Karpas-422 (cell line): Measurements from ENCODE around the gene PTTG1IP2. TPM values are rescaled to one million over a fixed set of nuclear protein-coding genes. Genes with fewer than 3 reads are reported as not detected.

ENCODE experiments used
- DNase-seq: peaks from one replicate; pipeline ENCODE4 v3.0.0-alpha.2; 2015
- H2AFZ ChIP-seq: fragments of 200-600 bp; sonication (generic); 2 replicates; pipeline ENCODE4 v1.6.1; 2014; ENCODE audit warnings: antibody characterized with exemption, low read length, mixed read lengths
- H3K27ac ChIP-seq: fragments of 200-600 bp; sonication (generic); 2 replicates; pipeline ENCODE4 v1.5.1; 2014; ENCODE audit warnings: mild to moderate bottlenecking, low read length, moderate library complexity
- H3K27me3 ChIP-seq: fragments of 200-600 bp; sonication (generic); 2 replicates; pipeline ENCODE4 v1.6.1; 2014; ENCODE audit warnings: low read length, mixed read lengths
- H3K36me3 ChIP-seq: fragments of 200-600 bp; sonication (generic); 2 replicates; pipeline ENCODE4 v1.6.1; 2014; ENCODE audit warnings: low read length, mixed read lengths; ENCODE audit not compliant: insufficient read depth
- H3K4me1 ChIP-seq: fragments of 200-600 bp; sonication (generic); 2 replicates; pipeline ENCODE4 v1.6.1; 2014; ENCODE audit warnings: mild to moderate bottlenecking, low read length, mixed read lengths
- H3K4me2 ChIP-seq: fragments of 200-600 bp; sonication (generic); 2 replicates; pipeline ENCODE4 v1.6.1; 2014; ENCODE audit warnings: low read length, low read depth, mild to moderate bottlenecking; ENCODE audit not compliant: poor library complexity, severe bottlenecking
- H3K4me3 ChIP-seq: fragments of 200-600 bp; sonication (generic); 2 replicates; pipeline ENCODE4 v1.5.1; 2014; ENCODE audit warnings: mild to moderate bottlenecking, antibody characterized with exemption, low read length, mixed read lengths
- H3K79me2 ChIP-seq: fragments of 200-600 bp; sonication (generic); 2 replicates; pipeline ENCODE4 v1.6.1; 2014; ENCODE audit warnings: mild to moderate bottlenecking, low read length, mixed read lengths
- H3K9ac ChIP-seq: fragments of 200-600 bp; sonication (generic); 2 replicates; pipeline ENCODE4 v1.6.0; 2014; ENCODE audit warnings: low read length
- H3K9me2 ChIP-seq: fragments of 200-600 bp; sonication (generic), shearing (Covaris generic); replicated peaks from 2 replicates; pipeline ENCODE4 v1.6.0; 2014; ENCODE audit warnings: mild to moderate bottlenecking, low read length, moderate library complexity; ENCODE audit not compliant: insufficient read depth
- H3K9me3 ChIP-seq: fragments of 300-700, 200-600 bp; sonication (generic); 2 replicates; pipeline ENCODE4 v1.6.1; 2014; ENCODE audit warnings: low read length, mixed read lengths
- H4K20me1 ChIP-seq: fragments of 200-600 bp; sonication (generic); 2 replicates; pipeline ENCODE4 v1.6.1; 2014; ENCODE audit warnings: mild to moderate bottlenecking, antibody characterized with exemption, low read length, low read depth; ENCODE audit not compliant: insufficient read depth
- total RNA-seq: library from RNA; depleted of rRNA; stranded (reverse); fragments of >200 nt; shearing (Covaris generic); gene quantifications from 2 replicates; pipeline ENCODE4 v1.2.3, GENCODE V29; 2014; ENCODE audit warnings: low replicate concordance; rRNA removed

Gene PTTG1IP2
- total RNA-seq, 1 experiment from 2014 or later: not detected

GRCh38 chr7:90551036-90551435 lies 81.6 kb downstream of the PTTG1IP2 start:
- Histone ChIP-seq H3K4me2 (no peak overlapping the region), H3K4me1 (no peaks in the 10 kb centered on the region), H3K9me3 (no peaks in the 10 kb centered on the region), H3K4me3 (no peak overlapping the region), H4K20me1 (no peaks in the 10 kb centered on the region), H3K9me2 (no peaks in the 10 kb centered on the region), H3K79me2 (no peaks in the 10 kb centered on the region), H3K36me3 (no peaks in the 10 kb centered on the region), H3K27me3 (no peaks in the 10 kb centered on the region), H2AFZ (peak overlapping the region; percentile 56; the same call in 1 of the 2 replicates), H3K27ac (no peak overlapping the region), H3K9ac (no peak overlapping the region)
- no peak for DNase-seq

GRCh38 chr7:90552521-90552920 lies 83.1 kb downstream of the PTTG1IP2 start:
- Histone ChIP-seq H4K20me1 (no peaks in the 10 kb centered on the region), H3K36me3 (no peaks in the 10 kb centered on the region), H3K79me2 (no peaks in the 10 kb centered on the region), H3K9me2 (no peaks in the 10 kb centered on the region), H3K9ac (no peak overlapping the region), H3K9me3 (no peaks in the 10 kb centered on the region), H2AFZ (no peak overlapping the region), H3K4me3 (no peak overlapping the region), H3K4me1 (no peaks in the 10 kb centered on the region), H3K27me3 (no peaks in the 10 kb centered on the region), H3K27ac (no peak overlapping the region), H3K4me2 (no peak overlapping the region)
- DNase-seq: peak; percentile 71

GRCh38 chr7:90560730-90561129 lies 91.3 kb downstream of the PTTG1IP2 start:
- Histone ChIP-seq H2AFZ (no peak overlapping the region), H3K4me1 (no peaks in the 10 kb centered on the region), H3K4me3 (no peak overlapping the region), H3K79me2 (no peaks in the 10 kb centered on the region), H3K9ac (no peak overlapping the region), H3K27ac (no peak overlapping the region), H3K27me3 (no peaks in the 10 kb centered on the region), H3K4me2 (no peak overlapping the region), H3K36me3 (no peaks in the 10 kb centered on the region), H3K9me2 (no peaks in the 10 kb centered on the region), H4K20me1 (no peaks in the 10 kb centered on the region), H3K9me3 (no peaks in the 10 kb centered on the region)
- no peak for DNase-seq

Other genes with a start within 250 kb of the PTTG1IP2 start
- 0.32 and 3.5 TPM in 2 replicates for gene CFAP69, start 224.5 kb upstream of the PTTG1IP2 start, total RNA-seq
- gene FAM237B, start 148.3 kb upstream of the PTTG1IP2 start, total RNA-seq: not detected in 2 replicates
- gene GTPBP10, start 122.9 kb upstream of the PTTG1IP2 start, total RNA-seq: 15.7 and 26.8 TPM in 2 replicates
- 4.8 and 9.1 TPM in 2 replicates for gene CLDN12, start 66.2 kb upstream of the PTTG1IP2 start, total RNA-seq
- gene CDK14, start 126.7 kb downstream of the PTTG1IP2 start, total RNA-seq: 100 and 121 TPM in 2 replicates